HG03103 (cell line): ENCODE measurements around the gene GBX1.

Experiments
- ATAC-seq: cut with Tn5 transposase; IDR thresholded peaks from one replicate; pipeline ENCODE4 v1.9.1; 2021; ENCODE audit warnings: low read depth; ENCODE audit not compliant: unreplicated experiment

The GBX1 gene

GRCh38 chr7:151116603-151117440, 50.7 kb downstream of the GBX1 start:
- no peak for ATAC-seq

DNA sequence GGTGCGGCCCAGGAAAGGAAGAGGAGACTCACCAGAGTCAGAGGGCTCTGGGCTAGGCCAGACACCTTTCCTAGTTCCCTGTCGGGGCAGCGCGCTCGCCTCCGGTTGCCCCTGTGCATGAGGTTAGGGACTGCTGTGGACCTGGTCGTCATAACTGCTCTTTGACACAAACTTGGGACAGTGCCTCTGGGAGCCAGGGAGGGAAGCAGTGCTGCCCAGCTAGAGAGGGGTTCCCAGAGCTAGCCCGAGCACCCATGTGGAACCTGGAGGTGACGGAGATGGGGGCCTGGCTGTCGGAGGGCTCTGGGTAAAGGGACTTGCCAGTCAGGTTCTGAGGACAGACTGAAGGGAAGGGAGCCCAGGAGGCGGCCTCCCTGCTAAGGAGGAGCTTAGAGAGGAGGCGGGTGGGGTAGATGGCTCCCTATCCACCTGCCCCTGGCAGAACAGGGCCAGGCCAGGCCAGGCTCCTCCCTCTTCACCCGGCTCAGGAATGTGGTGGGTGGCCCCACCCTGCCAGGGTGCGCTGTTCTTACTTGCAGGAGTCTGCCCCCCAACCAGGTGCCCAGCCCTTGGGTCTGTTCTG, 51.6 kb downstream of the GBX1 start:
- no peak for ATAC-seq

- ATAC-seq: no peak
These were observed 52.2 kb downstream of the GBX1 start for GRCh38 chr7:151115121-151115835.

DNA sequence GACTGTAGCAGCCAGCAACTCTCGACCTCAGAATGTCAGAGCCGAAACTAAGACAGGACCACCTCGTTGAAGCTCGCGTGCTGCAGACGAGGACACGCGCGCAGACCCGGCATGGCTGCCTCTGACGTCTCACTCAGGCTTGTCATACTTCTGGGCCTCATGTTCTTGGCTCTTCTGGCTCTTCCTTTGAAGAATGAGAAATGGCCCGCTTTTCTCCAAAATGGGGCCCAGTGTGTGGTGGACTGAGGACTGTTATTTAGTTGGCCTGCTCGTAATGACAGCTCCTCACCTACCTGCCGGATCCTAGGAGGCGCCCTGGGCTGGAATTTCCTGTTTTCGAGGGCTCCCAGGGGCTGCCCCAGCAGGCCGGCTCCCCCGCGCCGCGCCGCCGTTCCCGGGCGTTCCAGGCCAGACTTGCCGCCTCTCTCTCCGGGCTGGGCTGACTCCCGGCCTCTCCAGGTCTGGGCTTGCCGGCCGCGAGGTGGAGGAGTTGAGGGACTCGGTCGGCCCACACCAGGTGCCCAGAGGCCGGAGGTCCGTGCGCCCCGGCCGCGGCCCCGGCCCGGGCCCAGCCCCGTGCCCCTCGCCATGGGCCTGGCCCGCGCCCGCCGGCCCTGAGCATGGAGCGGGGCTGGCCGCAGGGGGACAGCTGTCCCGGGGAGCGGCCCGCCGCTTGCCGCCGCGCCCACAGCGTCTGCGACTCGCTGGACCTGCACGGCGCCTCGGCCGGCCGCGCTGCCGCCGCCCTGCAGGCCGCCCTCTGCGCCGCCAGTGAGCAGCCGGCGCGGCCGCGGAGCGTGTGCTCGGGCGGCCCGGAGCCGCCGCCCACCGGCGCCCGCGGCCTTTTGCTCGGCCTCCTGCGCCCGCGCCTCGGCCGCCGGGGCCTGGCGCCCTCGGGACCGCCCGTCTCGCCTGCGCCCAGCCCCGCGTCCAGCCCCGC, 53.1 kb downstream of the GBX1 start:
- no peak for ATAC-seq

DNA sequence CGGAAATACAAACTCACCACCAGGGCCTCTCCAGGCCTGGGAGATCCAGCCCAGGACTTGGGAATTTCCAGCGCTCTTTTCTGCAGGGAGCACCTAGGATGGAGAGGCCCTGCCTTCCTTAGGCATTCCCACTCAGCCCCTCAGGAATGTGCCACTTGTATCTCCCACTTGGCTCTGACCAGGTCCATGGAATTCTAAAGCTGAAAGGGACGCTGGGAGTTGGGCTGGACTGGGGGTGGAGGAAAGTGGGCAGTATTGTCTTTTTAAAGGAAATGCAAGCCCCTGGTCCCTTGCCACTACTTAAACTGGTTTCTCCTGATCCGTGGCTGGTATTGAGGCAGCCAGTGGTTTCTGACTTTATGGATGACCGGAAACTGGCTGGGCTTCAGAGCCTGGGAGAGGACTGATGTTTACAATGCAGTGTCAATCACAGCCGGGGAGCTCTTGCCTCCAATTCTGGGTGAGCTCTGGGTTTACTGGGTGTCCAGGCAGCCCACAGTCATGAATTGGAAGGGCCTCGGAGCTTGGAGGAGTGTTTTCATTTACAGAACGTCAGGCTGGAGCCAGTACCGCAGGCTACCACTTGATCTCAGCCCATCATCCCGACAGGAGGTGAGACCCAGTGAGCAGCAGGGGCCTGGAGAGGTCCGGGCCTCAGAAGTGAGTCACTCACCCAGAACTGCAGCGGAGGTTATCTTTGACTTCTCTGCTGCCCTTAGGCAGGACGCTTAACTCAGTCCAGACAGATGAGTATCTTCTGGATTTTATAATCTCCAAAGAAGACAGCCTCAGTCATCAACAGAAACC, 53.9 kb downstream of the GBX1 start:
- ATAC-seq: no peak

DNA sequence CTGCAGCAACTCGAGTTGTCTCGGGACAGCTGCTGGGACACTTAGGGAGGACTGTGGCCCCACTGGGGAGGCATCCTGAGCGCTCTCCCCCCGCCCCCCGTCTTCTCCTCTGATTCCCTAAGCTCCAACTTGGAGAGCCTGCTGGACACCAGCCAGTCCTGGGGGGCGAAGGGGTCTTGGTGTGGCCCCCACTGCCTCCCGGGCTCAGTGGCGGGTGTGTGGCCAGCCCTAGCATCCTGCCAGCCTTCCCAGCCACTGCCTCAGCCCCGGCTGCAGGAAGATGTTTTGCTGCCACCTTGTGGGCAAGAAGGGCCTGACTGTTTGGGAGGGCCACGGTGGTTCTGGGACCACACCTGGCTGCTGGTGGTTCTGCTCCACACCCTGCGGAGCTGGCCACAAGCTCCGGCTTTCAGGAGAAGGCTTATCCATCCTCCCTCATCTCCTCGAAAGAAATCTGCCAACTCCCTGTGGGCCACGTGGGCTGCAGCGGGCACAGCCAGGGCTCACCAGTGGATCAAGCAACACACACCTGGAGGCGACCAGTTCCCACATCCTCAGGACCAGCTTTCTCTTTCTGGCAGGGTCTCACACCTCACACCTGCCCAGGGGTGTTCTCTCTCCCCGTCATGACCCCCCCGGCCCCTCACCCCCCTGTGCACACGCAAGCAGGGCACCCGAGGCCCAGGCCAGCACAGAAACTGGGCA, 56.4 kb downstream of the GBX1 start:
- ATAC-seq: no peak

GRCh38 chr7:151110236-151110940, 57.1 kb downstream of the GBX1 start:
- no peak for ATAC-seq

DNA sequence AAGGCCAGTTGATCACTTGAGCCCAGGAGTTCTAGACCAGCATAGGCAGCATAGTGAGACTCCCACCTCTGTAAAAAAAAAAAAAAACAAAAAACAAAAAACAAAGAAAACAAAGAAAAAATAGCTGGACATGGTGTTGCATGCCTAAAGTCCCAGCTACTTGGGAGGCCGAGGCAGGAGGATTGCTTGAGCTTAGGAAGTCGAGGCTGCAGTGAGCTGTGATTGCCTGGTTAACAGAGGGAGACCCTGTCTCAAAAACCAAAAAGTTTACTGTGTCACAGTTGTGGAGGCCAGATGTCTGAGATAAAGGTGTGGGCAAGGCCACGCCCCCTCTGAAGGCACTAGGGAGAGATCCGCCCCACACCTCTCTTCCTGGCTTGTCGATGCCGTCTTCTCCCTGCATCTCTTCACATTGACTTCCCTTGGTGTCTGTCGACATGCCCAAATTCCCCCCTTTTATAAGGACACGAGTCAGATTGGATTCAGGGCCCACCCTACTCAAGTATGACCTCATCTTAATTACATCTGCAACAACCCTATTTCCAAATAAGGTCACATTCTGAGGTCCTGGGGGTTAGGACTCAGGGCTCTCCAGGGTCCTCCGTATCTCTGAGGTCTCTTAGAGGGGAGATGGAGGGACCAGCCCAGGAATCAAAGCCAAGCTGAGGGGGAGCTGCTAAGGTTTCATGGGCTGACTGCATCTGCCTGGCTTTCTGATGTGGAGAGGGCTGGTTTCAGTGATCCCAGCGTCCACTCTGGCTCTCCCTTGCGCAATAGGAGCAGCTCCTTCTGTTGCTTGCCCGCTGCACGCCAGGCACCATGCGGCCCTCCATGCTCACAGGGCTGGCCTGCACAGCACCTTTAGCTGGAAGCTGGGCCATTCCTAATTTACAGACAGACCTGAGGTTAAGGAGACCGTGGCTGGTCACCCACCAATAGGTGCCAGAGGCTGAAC, 58.1 kb downstream of the GBX1 start:
- ATAC-seq: no peak

DNA sequence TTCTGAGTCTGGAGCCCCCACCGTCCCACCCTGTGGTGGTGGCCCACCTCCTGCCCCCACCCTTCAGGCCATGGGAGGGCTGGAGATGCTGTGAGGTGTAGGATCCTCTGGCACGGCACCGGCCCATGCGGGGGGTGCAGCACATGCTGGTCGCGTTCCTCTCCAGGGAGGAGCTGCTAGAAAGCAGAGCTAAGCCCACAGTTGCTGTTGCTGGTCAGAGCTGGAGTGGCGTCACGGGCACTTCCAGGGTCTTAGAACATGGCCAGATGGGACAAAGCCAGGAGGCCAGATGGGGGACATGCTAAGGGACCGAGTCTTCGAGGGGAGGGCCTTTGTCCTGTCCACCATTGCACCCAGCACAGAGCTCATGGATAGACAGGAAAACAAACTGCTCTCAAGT, 59.6 kb downstream of the GBX1 start:
- no peak for ATAC-seq

GRCh38 chr7:151104411-151105235, 62.9 kb downstream of the GBX1 start:
- ATAC-seq: no peak

DNA sequence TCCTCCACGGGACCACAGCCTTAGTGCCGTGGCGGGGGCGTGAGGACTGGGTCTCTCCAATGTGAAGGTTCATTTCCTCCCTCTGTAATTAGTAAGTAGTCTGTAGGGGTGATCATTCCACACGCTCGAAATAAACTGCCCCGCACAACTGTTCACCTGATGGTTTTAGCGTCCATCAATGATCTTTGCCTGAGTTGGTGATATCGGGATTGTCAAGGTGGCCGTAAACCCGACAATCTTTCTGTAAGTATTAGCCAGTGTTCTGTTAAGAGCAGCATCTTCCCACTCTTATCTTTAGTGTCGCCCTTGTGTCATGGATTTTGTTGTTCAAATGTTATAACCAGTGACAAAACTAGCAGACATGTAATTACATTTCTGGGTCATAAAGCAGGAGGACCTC, 63.5 kb downstream of the GBX1 start:
- ATAC-seq: no peak

DNA sequence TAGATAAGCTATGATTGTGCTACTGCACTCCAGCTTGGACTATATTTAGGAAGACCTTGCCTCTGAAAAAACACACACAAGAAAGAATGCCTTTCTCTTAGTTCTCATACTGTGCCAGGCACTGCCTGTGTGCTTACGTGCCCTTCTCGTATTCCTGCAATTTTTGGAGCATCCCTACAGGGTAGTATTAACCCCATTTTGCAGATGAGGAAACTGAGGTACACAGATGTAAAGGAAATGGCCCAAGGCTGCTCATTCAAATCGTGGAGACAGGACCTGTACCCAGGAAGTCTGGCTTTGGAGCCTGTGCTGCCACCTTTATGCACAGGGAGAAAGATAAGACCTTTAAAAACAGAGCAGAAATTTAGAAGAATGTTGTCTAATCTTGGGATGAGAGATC, 64.5 kb downstream of the GBX1 start:
- ATAC-seq: no peak

DNA sequence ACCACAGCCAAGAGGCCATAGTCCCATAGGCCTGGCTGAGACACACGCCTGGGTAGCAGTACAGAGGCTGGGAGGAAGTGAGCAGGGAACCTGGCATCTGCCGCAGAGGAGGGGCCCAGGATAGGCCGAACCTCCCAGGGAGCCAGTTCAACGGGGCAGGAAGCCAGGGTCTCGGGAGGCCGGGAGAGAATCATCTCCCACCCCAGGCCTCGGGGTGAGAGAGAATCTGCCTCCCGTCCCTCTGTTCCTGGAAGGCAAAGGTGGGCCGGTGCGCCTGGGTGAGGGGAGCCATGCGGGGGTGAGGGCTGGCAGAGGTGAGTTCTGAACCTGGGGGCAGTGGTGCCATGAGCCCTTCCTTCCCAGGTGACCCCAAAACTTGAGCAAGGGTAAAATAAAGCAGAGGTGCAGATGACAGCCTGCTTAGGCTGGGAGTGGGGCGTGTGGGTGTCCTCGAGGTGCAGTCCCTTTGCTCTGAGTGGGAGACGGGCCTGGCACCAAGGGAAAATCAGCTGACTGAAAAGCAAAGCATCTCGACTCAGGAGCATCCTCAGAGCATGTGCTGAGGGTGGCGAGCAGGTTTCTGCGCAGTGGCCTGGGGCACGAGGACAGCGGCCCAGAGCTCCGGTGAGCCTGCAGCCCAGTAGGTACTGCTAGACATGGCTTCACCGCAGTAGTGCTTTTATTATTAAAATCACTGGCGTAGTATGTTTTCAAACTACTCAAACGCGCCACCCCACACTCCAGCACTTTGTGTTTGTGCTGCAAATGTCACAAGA, 65.7 kb downstream of the GBX1 start:
- ATAC-seq: no peak

DNA sequence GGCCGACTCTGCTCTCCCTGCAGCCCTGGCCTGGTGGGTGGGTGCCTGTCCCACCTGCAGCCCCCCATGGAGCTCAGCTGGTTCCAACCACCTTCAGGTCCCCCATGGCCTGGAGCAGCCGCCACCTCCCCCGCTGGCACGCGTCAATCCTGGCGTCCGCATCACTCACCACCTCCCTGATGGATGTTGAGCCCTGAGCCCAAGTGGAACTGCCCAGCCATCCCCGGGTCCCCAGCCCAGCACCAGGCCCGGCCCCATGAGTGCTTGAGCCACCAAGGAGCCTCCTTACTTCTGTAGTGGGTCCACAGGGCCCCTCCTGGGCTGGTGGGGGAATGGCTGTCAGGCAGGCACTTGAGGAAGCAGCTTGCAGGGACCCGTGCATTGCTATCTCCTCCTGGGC, 66.6 kb downstream of the GBX1 start:
- ATAC-seq: no peak

GRCh38 chr7:151099486-151100211, 67.8 kb downstream of the GBX1 start:
- no peak for ATAC-seq
